CD4-positive, alpha-beta T cell treated with Interleukin-15 for 1 hour (primary cell): ENCODE results near the gene HIGD1A.

Experiments used
- DNase-seq: peaks from one replicate; pipeline ENCODE4 v3.0.0-alpha.2; 2020

Gene HIGD1A

GRCh38 chr3:42733501-42734262 lies 70.6 kb downstream of the HIGD1A start:
- DNase-seq: no peak
